K562 (cell line): ENCODE measurements around the gene GNS. TPM values are rescaled to one million over a fixed set of nuclear protein-coding genes. Genes with fewer than 3 reads are reported as not detected.

ENCODE experiments used
- ATAC-seq: fragments of 200-7000 bp; cut with Tn5 transposase; 3 replicates; pipeline ENCODE4 v1.9.1; 2020; ENCODE audit warnings: moderate library complexity
- BruUV-seq: library from RNA; stranded (reverse); fragments of 400-500 nt; replicated peaks from 2 replicates; lab custom pipeline; 2021; lab: Mats Ljungman, UMichigan
- CTCF ChIA-PET: fragments of 300-600 bp; formaldehyde crosslinking; extraction: SDS; loops from one replicate; lab custom pipeline; 2021; ENCODE audit warnings: low intra/inter-chr PET ratio; lab: Yijun Ruan, JAX
- POLR2A ChIA-PET: fragments of 300-600, 350-650 bp; sonication (Branson Sonifier 250); formaldehyde crosslinking; extraction: SDS; loops from one replicate; lab custom pipeline; 2021; ENCODE audit warnings: antibody characterized with exemption, inconsistent platforms; lab: Yijun Ruan, JAX
- DNase-seq, 4 experiments: peaks; one replicate each; pipeline versions ENCODE4 v3.0.0 to v3.0.0-alpha.2; 2011 to 2018; ENCODE audit warnings: low spot score in 3 of 4, mixed read lengths in 3 of 4; ENCODE audit errors: extremely low read depth in 1 of 4
- FAIRE-seq: peaks from 2 replicates; lab custom pipeline; 2011; peaks lifted over from hg19 to GRCh38; lab: Jason Lieb, UNC
- H2AFZ ChIP-seq: 2 replicates; pipeline ENCODE4 v1.6.0; 2011; ENCODE audit warnings: low read depth, low read length, control low read depth, inconsistent platforms
- H3K27ac ChIP-seq: fragments of 200-600 bp; 3 replicates; pipeline ENCODE4 v1.8.0; 2011; ENCODE audit warnings: low read depth, mild to moderate bottlenecking, control low read depth, inconsistent platforms, low read length, moderate library complexity, mixed read lengths; ENCODE audit errors: extremely low read depth
- H3K27me3 ChIP-seq, 2 experiments: fragments of 300-600 bp in 1 of 2; 2 replicates in 1 of 2; 3 replicates in 1 of 2; pipeline versions ENCODE4 v1.6.0 to v1.8.0; 2011; ENCODE audit warnings: inconsistent platforms in 2 of 2, low read length in 2 of 2, mild to moderate bottlenecking in 1 of 2, mixed read lengths in 1 of 2, moderate library complexity in 1 of 2; ENCODE audit not compliant: control insufficient read depth in 2 of 2, insufficient read depth in 2 of 2
- H3K36me3 ChIP-seq: fragments of 300-600 bp; 3 replicates; pipeline ENCODE4 v1.8.0; 2011; ENCODE audit warnings: mild to moderate bottlenecking, low read length, inconsistent platforms; ENCODE audit not compliant: control insufficient read depth, insufficient read depth
- H3K4me1 ChIP-seq, 2 experiments: fragments of 200-600 bp in 1 of 2; replicated peaks in 1 of 2; 2 replicates in 1 of 2; 3 replicates in 1 of 2; pipeline versions ENCODE4 v1.5.1 to v1.8.0; 2011; ENCODE audit warnings: inconsistent platforms in 2 of 2, low read length in 2 of 2, mild to moderate bottlenecking in 1 of 2, mixed read lengths in 1 of 2, moderate library complexity in 1 of 2; ENCODE audit not compliant: control insufficient read depth in 2 of 2, insufficient read depth in 2 of 2
- H3K4me2 ChIP-seq: 2 replicates; pipeline ENCODE4 v1.6.1; 2011; ENCODE audit warnings: low read length, control low read depth, inconsistent platforms, mixed read lengths; ENCODE audit not compliant: insufficient read depth
- H3K4me3 ChIP-seq: fragments of 200-600 bp; sonication (generic), shearing (Covaris generic); 2 replicates; pipeline ENCODE4 v1.5.1; 2016; ENCODE audit warnings: control low read depth, inconsistent platforms
- H3K79me2 ChIP-seq: fragments of 200-600 bp; 3 replicates; pipeline ENCODE4 v1.8.0; 2011; ENCODE audit warnings: low read length, inconsistent platforms; ENCODE audit not compliant: control insufficient read depth, insufficient read depth
- H3K9ac ChIP-seq, 2 experiments: 2 replicates each; pipeline versions ENCODE4 v1.6.0 to v1.6.1; 2011; ENCODE audit warnings: low read depth in 2 of 2, low read length in 2 of 2, control low read depth in 1 of 2, inconsistent platforms in 1 of 2, mild to moderate bottlenecking in 1 of 2, mixed read lengths in 1 of 2; ENCODE audit not compliant: insufficient read depth in 1 of 2
- H3K9me1 ChIP-seq: one replicate; pipeline ENCODE4 v1.6.0; 2011; ENCODE audit warnings: inconsistent platforms, mild to moderate bottlenecking, low read length, moderate library complexity; ENCODE audit not compliant: control insufficient read depth, insufficient read depth
- H3K9me3 ChIP-seq: replicated peaks from 2 replicates; pipeline ENCODE4 v1.5.1; 2011; ENCODE audit warnings: low read depth, low read length, inconsistent platforms; ENCODE audit not compliant: control insufficient read depth, insufficient read depth
- H4K20me1 ChIP-seq: replicated peaks from 2 replicates; pipeline ENCODE4 v1.6.1; 2011; ENCODE audit warnings: low read length, inconsistent platforms, mixed read lengths; ENCODE audit not compliant: control insufficient read depth, insufficient read depth
- CBX8 ChIP-seq: fragments of 200-600 bp; sonication (generic); IDR thresholded peaks from 2 replicates; pipeline ENCODE4 v1.6.1; 2012; ENCODE audit warnings: borderline replicate concordance, mixed run types, low read depth, mild to moderate bottlenecking, moderate library complexity, mixed read lengths, low read length, control low read depth, inconsistent platforms; ENCODE audit not compliant: poor library complexity, severe bottlenecking; ENCODE audit errors: extremely low read depth
- CSDE1 ChIP-seq, 2 experiments: fragments of 450-650 bp; IDR thresholded peaks; 2 replicates each; pipeline ENCODE4 v1.6.1; 2016; ENCODE audit warnings: mild to moderate bottlenecking in 1 of 2
- GATA2 ChIP-seq: sonication (generic); formaldehyde crosslinking; IDR thresholded peaks from 2 replicates; pipeline ENCODE4 v1.4.0; 2020; ENCODE audit warnings: mild to moderate bottlenecking, missing genetic modification reagents
- MTA1 ChIP-seq: fragments of 450-650 bp; IDR thresholded peaks from 2 replicates; pipeline ENCODE4 v1.6.1; 2017; ENCODE audit warnings: borderline replicate concordance
- NR2C1 ChIP-seq, 2 experiments: fragments of 450-650 bp; IDR thresholded peaks; 2 replicates each; pipeline ENCODE4 v1.6.1; 2017; ENCODE audit warnings: mild to moderate bottlenecking in 2 of 2, antibody characterized with exemption in 1 of 2, inconsistent platforms in 1 of 2, missing compliant biosample characterization in 1 of 2, missing genetic modification characterization in 1 of 2
- PCBP2 ChIP-seq: fragments of 200-400 bp; formaldehyde crosslinking; IDR thresholded peaks from 2 replicates; pipeline ENCODE4 v1.6.1; 2018; ENCODE audit warnings: low read length, low read depth, mild to moderate bottlenecking, moderate library complexity; ENCODE audit not compliant: poor library complexity, severe bottlenecking
- RCOR1 ChIP-seq, 2 experiments: IDR thresholded peaks; 2 replicates each; pipeline ENCODE4 v1.6.1; 2012; ENCODE audit warnings: low read depth in 2 of 2, low read length in 2 of 2, borderline replicate concordance in 1 of 2, improper control_type of control experiment in 1 of 2
- TAF9B ChIP-seq: fragments of 450-650 bp; IDR thresholded peaks from 2 replicates; pipeline ENCODE4 v1.6.1; 2018; ENCODE audit warnings: mild to moderate bottlenecking; ENCODE audit not compliant: partially characterized antibody
- ZFP30 ChIP-seq: fragments of 250-450 bp; sonication (Bioruptor Pico); IDR thresholded peaks from 2 replicates; pipeline ENCODE4 v1.8.0; 2022; ENCODE audit warnings: moderate library complexity, mild to moderate bottlenecking, inconsistent platforms, borderline replicate concordance
- WGBS: fragments of 100-300 bp; shearing (Covaris generic); methylation state at CpG from one replicate; pipeline ENCODE4 v1.1.6; 2016; ENCODE audit warnings: low coverage, mixed read lengths; ENCODE audit not compliant: insufficient coverage; ENCODE audit errors: missing lambda C conversion rate; 5-methylcytosine and 5-hydroxymethylcytosine counted together
- in situ Hi-C: fragments of 300-500 bp; cut with MboI; formaldehyde crosslinking; loops from 4 replicates; pipeline ENCODE4 v1.15.0; 2018; ENCODE audit warnings: inconsistent platforms, mixed read lengths
- intact Hi-C: fragments of 100-400 bp; cut with micrococcal nuclease; formaldehyde crosslinking; loops from 2 replicates; pipeline ENCODE4 v1.14.2; 2022
- polyA plus RNA-seq, 8 experiments: library from polyadenylated mRNA; depleted of rRNA in 4 of 8; stranded (reverse) in 5 of 8; unstranded in 3 of 8; fragments of >200 nt; fragmentation: Nextera tagmentation in 2 of 8; fragmentation: Illumina TruSeq in 1 of 8; extraction: Ambion mirVana in 2 of 8; extraction: Trizol in 1 of 8; gene quantifications; 2 replicates each; pipeline versions ENCODE4 v1.2.1 to v1.2.3, GENCODE V29; 2011 to 2014; ENCODE audit warnings: inconsistent platforms in 1 of 8, missing spikeins in 1 of 8
- total RNA-seq, 7 experiments: library from RNA; depleted of rRNA in 6 of 7; stranded (reverse); fragments of >200 nt in 6 of 7; fragmentation: Illumina TruSeq in 2 of 7; extraction: Trizol in 2 of 7; gene quantifications; 2 replicates each; pipeline versions ENCODE4 v1.2.1 to v1.2.3, GENCODE V29; 2011 to 2021; ENCODE audit warnings: low replicate concordance in 1 of 7
- TF ChIP-seq, protein P1 (sequence below), 2 experiments: fragments of 450-650 bp; conservative IDR thresholded peaks; 2 replicates each; pipeline ENCODE4 v1.6.1; 2017; ENCODE audit warnings: mild to moderate bottlenecking in 2 of 2, moderate library complexity in 2 of 2
- TF ChIP-seq, protein P2 (sequence below): fragments of 250-450 bp; sonication (Bioruptor Pico); IDR thresholded peaks from 2 replicates; pipeline ENCODE4 v1.4.0; 2020; ENCODE audit warnings: mild to moderate bottlenecking, moderate library complexity
- TF ChIP-seq, protein P3 (sequence below), 2 experiments: fragments of 450-650 bp in 1 of 2; IDR thresholded peaks; 2 replicates each; pipeline ENCODE4 v1.6.1; 2011 to 2017; ENCODE audit warnings: low read depth in 2 of 2, antibody characterized with exemption in 1 of 2, borderline replicate concordance in 1 of 2, low read length in 1 of 2, mild to moderate bottlenecking in 1 of 2, mixed read lengths in 1 of 2; ENCODE audit not compliant: control insufficient read depth in 1 of 2
- TF ChIP-seq, protein P4 (sequence below): fragments of 450-650 bp; IDR thresholded peaks from 2 replicates; pipeline ENCODE4 v1.7.0; 2016; ENCODE audit warnings: borderline replicate concordance

The GNS gene
- total and polyA plus RNA-seq, 9 of the 15 experiments (the other 6 are each of a cell fraction or from before 2014, with no cell fraction given) = 4.6 to 30.3 (median 18.9) TPM

DNA sequence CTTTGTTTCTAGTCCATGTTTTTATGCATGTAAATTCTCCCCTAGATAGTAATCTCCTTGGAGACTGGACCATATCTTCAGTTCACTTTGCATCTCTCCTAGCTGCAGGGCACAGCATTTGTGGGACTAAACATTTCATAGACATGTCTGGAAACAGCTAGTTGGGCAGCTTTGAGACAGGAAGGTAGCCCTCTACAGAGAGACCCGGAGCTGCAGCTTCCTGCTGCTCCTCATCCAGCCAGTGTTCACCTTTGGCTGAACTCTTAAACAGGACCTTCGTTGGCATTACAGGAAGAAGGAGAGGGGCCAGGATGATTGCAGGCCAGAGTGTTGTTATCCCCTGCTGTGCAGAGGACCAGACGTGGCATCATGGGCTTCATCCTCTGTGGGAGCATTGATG lies 52.9 kb downstream of the GNS start:
- Histone ChIP-seq H3K9me3 (no peaks in the 10 kb centered on the region), H3K27me3 (no peaks in the 10 kb centered on the region), H3K9ac (peak overlapping the region in 1 of 2 experiments; percentile 35; a peak in 1 of 4 replicates), H3K4me1 (no peaks in the 10 kb centered on the region), H3K9me1 (no peaks in the 10 kb centered on the region), H3K36me3 (0 out of 3 replicates have a peak, but pooled peaks cover 4% of the 10 kb centered on the region), H3K27ac (no peak overlapping the region), H3K4me2 (no peak overlapping the region), H4K20me1 (no peaks in the 10 kb centered on the region), H2AFZ (no peak overlapping the region), H3K4me3 (no peak overlapping the region), H3K79me2 (no peaks in the 10 kb centered on the region)
- FAIRE-seq (no peak), ATAC-seq (no peak), DNase-seq (no peak)
- 21% methylated on average over 3 of the region's 3 CpGs for WGBS
- BruUV-seq = no TSS peak
- intact Hi-C loops = no loop called here
- in situ Hi-C loops = no loop called here
- ChIA-PET POLR2A (interaction anchor here (1.7 kb wide), 1 partner anchor 14 kb away, joined by 6 read pairs; no protein-coding TSS in a partner anchor), CTCF (no interaction called here)
- no peak for TF ChIP-seq NR2C1 (IDR thresholded peaks at IDR 0.05)
- no peak for TF ChIP-seq NR2C1 (tag; IDR thresholded peaks at IDR 0.05)
- TF ChIP-seq, protein P1, sequence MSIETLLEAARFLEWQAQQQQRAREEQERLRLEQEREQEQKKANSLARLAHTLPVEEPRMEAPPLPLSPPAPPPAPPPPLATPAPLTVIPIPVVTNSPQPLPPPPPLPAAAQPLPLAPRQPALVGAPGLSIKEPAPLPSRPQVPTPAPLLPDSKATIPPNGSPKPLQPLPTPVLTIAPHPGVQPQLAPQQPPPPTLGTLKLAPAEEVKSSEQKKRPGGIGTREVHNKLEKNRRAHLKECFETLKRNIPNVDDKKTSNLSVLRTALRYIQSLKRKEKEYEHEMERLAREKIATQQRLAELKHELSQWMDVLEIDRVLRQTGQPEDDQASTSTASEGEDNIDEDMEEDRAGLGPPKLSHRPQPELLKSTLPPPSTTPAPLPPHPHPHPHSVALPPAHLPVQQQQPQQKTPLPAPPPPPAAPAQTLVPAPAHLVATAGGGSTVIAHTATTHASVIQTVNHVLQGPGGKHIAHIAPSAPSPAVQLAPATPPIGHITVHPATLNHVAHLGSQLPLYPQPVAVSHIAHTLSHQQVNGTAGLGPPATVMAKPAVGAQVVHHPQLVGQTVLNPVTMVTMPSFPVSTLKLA (conservative IDR thresholded peaks at IDR 0.05) = no peak
- TF ChIP-seq TAF9B = no peak
- TF ChIP-seq RCOR1 (IDR thresholded peaks at IDR 0.05; ENCODE audit: borderline replicate concordance in 1 of 2, low read depth in 2 of 2, low read length in 2 of 2) = no peak
- TF ChIP-seq ZFP30 = no peak
- TF ChIP-seq, protein P2, sequence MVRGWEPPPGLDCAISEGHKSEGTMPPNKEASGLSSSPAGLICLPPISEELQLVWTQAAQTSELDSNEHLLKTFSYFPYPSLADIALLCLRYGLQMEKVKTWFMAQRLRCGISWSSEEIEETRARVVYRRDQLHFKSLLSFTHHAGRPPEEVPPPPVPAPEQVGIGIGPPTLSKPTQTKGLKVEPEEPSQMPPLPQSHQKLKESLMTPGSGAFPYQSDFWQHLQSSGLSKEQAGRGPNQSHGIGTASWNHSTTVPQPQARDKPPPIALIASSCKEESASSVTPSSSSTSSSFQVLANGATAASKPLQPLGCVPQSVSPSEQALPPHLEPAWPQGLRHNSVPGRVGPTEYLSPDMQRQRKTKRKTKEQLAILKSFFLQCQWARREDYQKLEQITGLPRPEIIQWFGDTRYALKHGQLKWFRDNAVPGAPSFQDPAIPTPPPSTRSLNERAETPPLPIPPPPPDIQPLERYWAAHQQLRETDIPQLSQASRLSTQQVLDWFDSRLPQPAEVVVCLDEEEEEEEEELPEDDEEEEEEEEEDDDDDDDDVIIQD (CRISPR knock-in tag) = no peak
- no peak for TF ChIP-seq CSDE1 (IDR thresholded peaks at IDR 0.05)
- TF ChIP-seq, protein P3, sequence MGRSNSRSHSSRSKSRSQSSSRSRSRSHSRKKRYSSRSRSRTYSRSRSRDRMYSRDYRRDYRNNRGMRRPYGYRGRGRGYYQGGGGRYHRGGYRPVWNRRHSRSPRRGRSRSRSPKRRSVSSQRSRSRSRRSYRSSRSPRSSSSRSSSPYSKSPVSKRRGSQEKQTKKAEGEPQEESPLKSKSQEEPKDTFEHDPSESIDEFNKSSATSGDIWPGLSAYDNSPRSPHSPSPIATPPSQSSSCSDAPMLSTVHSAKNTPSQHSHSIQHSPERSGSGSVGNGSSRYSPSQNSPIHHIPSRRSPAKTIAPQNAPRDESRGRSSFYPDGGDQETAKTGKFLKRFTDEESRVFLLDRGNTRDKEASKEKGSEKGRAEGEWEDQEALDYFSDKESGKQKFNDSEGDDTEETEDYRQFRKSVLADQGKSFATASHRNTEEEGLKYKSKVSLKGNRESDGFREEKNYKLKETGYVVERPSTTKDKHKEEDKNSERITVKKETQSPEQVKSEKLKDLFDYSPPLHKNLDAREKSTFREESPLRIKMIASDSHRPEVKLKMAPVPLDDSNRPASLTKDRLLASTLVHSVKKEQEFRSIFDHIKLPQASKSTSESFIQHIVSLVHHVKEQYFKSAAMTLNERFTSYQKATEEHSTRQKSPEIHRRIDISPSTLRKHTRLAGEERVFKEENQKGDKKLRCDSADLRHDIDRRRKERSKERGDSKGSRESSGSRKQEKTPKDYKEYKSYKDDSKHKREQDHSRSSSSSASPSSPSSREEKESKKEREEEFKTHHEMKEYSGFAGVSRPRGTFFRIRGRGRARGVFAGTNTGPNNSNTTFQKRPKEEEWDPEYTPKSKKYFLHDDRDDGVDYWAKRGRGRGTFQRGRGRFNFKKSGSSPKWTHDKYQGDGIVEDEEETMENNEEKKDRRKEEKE (IDR thresholded peaks at IDR 0.05; ENCODE audit: borderline replicate concordance in 1 of 2, control insufficient read depth in 1 of 2, low read depth in 2 of 2, low read length in 1 of 2) = no peak
- TF ChIP-seq PCBP2 = no peak
- TF ChIP-seq GATA2 = no peak
- TF ChIP-seq MTA1 = no peak
- TF ChIP-seq, protein P4, sequence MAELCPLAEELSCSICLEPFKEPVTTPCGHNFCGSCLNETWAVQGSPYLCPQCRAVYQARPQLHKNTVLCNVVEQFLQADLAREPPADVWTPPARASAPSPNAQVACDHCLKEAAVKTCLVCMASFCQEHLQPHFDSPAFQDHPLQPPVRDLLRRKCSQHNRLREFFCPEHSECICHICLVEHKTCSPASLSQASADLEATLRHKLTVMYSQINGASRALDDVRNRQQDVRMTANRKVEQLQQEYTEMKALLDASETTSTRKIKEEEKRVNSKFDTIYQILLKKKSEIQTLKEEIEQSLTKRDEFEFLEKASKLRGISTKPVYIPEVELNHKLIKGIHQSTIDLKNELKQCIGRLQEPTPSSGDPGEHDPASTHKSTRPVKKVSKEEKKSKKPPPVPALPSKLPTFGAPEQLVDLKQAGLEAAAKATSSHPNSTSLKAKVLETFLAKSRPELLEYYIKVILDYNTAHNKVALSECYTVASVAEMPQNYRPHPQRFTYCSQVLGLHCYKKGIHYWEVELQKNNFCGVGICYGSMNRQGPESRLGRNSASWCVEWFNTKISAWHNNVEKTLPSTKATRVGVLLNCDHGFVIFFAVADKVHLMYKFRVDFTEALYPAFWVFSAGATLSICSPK = no peak
- no peak for TF ChIP-seq CBX8
